K562 (cell line): ENCODE measurements around the gene CDC42BPB.

ENCODE experiments used
- CTCF ChIP-seq, 3 experiments: IDR thresholded peaks in 2 of 3; conservative IDR thresholded peaks in 1 of 3; 2 replicates each; pipeline ENCODE4 v1.5.1; 2011 to 2012; ENCODE audit warnings: low read length in 3 of 3, mild to moderate bottlenecking in 3 of 3, control low read depth in 2 of 3, improper control_type of control experiment in 1 of 3, inconsistent platforms in 1 of 3, low read depth in 1 of 3, mixed read lengths in 1 of 3, moderate library complexity in 1 of 3; ENCODE audit not compliant: insufficient read depth in 2 of 3
- ZNF830 ChIP-seq: fragments of 250-450 bp; sonication (Bioruptor Pico); IDR thresholded peaks from 2 replicates; pipeline ENCODE4 v1.5.0; 2021; ENCODE audit warnings: mild to moderate bottlenecking

- TF ChIP-seq CTCF (IDR thresholded peaks at IDR 0.05 in 2 of 3, conservative IDR thresholded peaks at IDR 0.05 in 1 of 3; ENCODE audit: insufficient read depth in 2 of 3, low read depth in 1 of 3, low read length in 3 of 3): peak; percentile 78 to 81 (median 78)
- TF ChIP-seq ZNF830 (CRISPR knock-in tag): no peak
Observed at GRCh38 chr14:103078420-103078749, 21.0 kb upstream of the CDC42BPB start.
